Measurements from ENCODE around the gene ENPP3.

The ENPP3 gene

GRCh38 chr6:131754715-131755567 is 117.8 kb downstream of the ENPP3 start:
- Histone ChIP-seq H3K36me3 (ENCODE audit: control insufficient read depth, insufficient read depth, low read length) (no peaks in the 10 kb centered on the region), H3K4me3 (replicated peaks; ENCODE audit: low read depth, low read length) (no peak overlapping the region), H3K27me3 (replicated peaks; ENCODE audit: control insufficient read depth, insufficient read depth, low read length) (no peaks in the 10 kb centered on the region; the same call in 1 of the 2 replicates)
- TF ChIP-seq CTCF (IDR thresholded peaks at IDR 0.05; ENCODE audit: insufficient read depth, low read length, poor library complexity, severe bottlenecking), result no peak
- DNase-seq (ENCODE audit: extremely low read depth, insufficient read length), result no peak

GRCh38 chr6:131755597-131755996 is 118.5 kb downstream of the ENPP3 start:
- TF ChIP-seq CTCF (IDR thresholded peaks at IDR 0.05; ENCODE audit: insufficient read depth, low read length, poor library complexity, severe bottlenecking), result no peak
- no peaks in the 10 kb centered on the region; the same call in 1 of the 2 replicates for H3K27me3 ChIP-seq (replicated peaks; ENCODE audit: control insufficient read depth, insufficient read depth, low read length)
- no peaks in the 10 kb centered on the region for H3K36me3 ChIP-seq (ENCODE audit: control insufficient read depth, insufficient read depth, low read length)
- no peak for DNase-seq (ENCODE audit: extremely low read depth, insufficient read length)
- H3K4me3 ChIP-seq (replicated peaks; ENCODE audit: low read depth, low read length), result no peak overlapping the region

- no peak for TF ChIP-seq CTCF (IDR thresholded peaks at IDR 0.05; ENCODE audit: insufficient read depth, low read length, poor library complexity, severe bottlenecking)
- Histone ChIP-seq H3K36me3 (ENCODE audit: control insufficient read depth, insufficient read depth, low read length) (no peaks in the 10 kb centered on the region), H3K4me3 (replicated peaks; ENCODE audit: low read depth, low read length) (no peak overlapping the region), H3K27me3 (replicated peaks; ENCODE audit: control insufficient read depth, insufficient read depth, low read length) (no peaks in the 10 kb centered on the region; the same call in 1 of the 2 replicates)
- DNase-seq (ENCODE audit: extremely low read depth, insufficient read length), result no peak
Measured at GRCh38 chr6:131756039-131756438, 118.9 kb downstream of the ENPP3 start.

GRCh38 chr6:131758920-131759319 is 121.8 kb downstream of the ENPP3 start:
- Histone ChIP-seq H3K4me3 (replicated peaks; ENCODE audit: low read depth, low read length) (no peak overlapping the region), H3K36me3 (ENCODE audit: control insufficient read depth, insufficient read depth, low read length) (no peaks in the 10 kb centered on the region), H3K27me3 (replicated peaks; ENCODE audit: control insufficient read depth, insufficient read depth, low read length) (no peaks in the 10 kb centered on the region; the same call in 1 of the 2 replicates)
- TF ChIP-seq CTCF (IDR thresholded peaks at IDR 0.05; ENCODE audit: insufficient read depth, low read length, poor library complexity, severe bottlenecking), result no peak
- DNase-seq (ENCODE audit: extremely low read depth, insufficient read length), result no peak

- Histone ChIP-seq H3K36me3 (ENCODE audit: control insufficient read depth, insufficient read depth, low read length) (no peaks in the 10 kb centered on the region), H3K4me3 (replicated peaks; ENCODE audit: low read depth, low read length) (no peak overlapping the region), H3K27me3 (replicated peaks; ENCODE audit: control insufficient read depth, insufficient read depth, low read length) (no peaks in the 10 kb centered on the region; the same call in 1 of the 2 replicates)
- TF ChIP-seq CTCF (IDR thresholded peaks at IDR 0.05; ENCODE audit: insufficient read depth, low read length, poor library complexity, severe bottlenecking), result no peak
- DNase-seq (ENCODE audit: extremely low read depth, insufficient read length), result no peak
Measured at GRCh38 chr6:131761060-131761761, 124.1 kb downstream of the ENPP3 start.
